Stimulated activated CD4-positive, alpha-beta T cell treated with anti-CD3 and anti-CD28 coated beads, Interleukin-1b, Interleukin-23, amount 100 ng/mL, for 1 hour (primary cell): ENCODE measurements around the gene HOPX.
"Not testable (repeated sequence)": the region's sequence is repeated elsewhere in the genome, so short reads cannot be mapped to it uniquely, and the experiment has no call there.

Source experiments
- DNase-seq, 2 donors: peaks; one replicate each; pipeline ENCODE4 v3.0.0-alpha.2; 2020; ENCODE audit warnings: low read depth in 2 of 2

HOPX gene

DNA sequence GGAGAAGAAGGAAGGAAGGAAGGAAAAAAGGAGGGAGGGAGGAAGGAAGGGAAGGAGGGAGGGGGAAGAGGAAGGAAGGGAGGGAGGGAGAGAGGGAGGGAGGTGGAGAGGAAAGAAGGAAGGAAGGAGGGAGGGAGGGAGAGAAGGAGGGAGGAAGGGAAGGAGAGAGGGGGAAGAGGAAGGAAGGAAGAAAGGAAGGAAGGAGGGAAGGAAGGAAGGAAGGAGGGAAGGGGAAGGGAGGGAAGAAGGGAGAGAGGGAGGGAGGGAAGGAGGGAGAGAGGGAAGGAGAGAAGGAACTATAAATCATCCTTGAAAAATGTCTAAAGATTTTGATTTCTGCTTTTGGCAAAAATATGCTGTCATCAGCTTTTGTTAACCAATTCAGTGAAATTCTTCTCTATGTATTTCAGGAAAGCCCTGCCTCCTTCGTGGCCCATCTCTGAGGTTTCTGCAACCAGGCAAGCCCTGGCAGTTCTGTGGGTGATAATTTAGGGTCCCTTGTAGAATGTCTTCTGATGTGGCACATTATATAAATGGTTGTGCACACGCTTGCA, 7.1 kb upstream of the HOPX start:
- no peak for DNase-seq

DNA sequence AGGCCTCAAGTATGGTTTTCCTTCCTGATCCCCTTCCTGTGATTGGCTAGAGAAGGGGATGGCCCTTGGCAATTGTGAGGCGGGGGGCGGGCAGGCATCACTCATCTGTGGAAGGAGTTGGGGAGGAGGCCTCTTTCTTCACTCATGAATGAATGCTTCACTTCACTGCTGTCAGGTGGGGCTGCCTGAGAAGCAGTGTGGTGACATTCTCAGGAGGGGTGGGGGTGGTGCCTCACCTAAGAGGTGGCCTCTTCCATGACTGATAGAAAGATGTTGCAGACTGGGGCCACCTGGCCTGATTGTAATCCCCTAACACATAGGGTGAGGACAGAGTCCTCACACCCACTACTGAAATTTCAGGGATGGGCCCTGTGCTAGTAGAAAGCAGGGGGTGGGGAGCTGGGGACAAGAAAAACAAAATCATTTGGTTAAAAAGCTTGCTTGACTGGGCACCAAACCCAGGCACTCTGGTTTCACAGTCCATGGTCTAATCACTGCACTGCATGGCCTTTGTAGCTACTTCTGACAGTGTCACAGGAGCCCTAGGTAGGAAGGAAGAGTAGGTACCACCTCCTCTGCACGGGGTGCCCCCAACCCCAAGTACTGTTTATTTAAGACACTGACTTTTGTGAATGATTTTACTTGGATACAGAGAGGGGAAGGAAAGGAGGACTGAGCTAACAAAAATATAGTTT, 5.6 kb upstream of the HOPX start:
- DNase-seq, result no peak

DNA sequence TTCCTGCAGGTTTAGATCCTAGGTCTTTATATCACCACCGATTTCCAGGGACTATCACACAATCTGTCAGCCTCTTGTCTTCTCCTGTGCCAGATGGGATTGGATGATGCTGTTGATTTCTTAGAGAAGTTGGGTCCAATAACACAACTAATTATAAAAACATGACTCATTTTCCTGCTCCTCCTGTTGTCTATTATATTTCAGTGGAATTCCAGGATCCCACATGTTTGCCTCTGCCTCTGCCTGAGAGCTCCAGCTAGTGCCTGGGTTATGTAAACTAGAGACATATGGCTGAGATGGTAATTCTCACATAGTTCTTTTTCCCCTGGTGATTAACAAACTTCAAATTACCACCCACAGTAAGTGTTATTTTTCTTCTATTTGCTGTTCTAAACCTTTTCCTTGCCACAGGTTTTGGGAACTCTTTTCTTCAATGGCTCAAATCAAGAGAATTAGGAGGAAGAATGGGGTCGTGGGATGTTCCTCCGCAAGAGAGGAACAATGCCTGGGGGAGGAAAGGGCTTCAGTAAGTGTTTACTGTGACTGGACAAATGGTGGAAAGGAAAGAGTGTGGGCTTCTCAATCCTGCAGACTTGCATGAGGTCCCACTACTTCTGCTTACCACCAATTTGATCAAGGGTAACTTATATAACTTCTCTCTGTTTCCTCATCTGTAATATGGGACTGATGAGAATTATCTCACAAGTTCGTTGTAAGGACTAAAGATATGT, 3.4 kb upstream of the HOPX start:
- no peak for DNase-seq

DNA sequence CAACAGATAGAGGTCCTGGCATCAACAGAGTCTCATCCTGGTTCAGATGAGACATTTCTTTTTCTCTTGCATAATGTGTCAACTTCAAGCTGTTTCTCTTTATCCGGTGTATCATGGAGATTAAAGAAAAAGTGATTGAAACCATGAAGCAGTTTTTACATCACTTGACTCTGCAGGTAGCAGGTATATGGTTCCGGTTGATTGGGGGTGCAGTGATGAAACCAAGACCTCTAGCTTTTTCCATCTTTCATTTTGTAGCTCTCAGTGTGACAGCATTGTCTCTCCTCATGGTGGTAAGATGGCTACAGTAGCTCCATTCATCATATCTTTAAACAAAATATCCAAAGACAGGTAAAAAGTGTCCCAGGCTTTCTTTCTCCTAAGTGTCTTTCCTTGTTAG, 2.4 kb upstream of the HOPX start:
- DNase-seq, result no peak

DNA sequence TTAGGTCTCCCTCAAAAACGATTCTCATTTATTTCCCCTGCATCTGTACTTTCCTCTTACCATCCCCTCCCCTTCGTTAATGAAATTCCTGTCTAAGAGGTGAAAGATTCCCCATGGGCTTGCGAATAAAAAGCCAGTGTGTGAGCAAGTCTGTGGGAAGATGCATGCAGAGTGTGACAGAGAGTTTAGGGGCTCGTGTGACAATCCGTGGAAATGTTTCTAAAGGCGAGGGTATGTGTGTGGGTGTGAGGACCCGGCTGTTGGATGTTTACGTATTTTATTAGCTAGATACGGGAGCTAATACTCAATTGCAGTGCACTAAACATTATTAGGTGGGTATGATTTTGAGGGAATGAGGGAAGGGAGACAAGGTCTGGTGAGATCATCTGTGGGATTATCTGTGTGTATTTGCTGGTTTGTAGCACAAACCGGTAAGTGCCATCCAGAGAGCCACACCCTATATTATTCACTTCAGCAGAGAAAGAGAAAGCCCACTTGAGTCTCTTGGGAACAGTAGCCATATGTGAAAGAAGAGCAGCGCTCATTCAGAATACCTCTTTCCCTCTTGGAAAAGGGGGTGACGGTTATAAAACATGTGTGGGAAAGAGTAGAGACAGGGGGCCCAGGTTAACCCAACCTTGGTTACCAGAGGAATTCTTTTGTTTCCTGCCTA, 893 bp upstream of the HOPX start:
- DNase-seq, result no peak

DNA sequence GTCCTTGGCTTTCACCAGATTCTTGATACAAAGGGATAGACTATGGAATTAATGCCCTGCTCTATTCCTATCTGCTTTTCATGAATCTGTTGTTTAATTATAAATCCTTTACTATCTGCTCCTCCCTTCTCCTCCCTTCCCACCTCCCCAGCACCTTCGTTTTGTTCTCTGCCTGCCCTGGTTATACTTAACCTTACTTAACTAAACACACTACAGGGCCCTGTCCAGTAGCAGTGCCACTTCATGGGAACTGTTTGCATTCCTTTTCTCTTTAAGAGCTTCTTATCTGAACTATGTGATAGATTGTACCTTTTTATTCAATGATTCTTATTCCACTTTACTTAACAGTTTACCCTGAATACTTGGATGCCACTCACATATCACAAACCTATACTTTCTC, 830 bp downstream of the HOPX start:
- DNase-seq, result no peak

DNA sequence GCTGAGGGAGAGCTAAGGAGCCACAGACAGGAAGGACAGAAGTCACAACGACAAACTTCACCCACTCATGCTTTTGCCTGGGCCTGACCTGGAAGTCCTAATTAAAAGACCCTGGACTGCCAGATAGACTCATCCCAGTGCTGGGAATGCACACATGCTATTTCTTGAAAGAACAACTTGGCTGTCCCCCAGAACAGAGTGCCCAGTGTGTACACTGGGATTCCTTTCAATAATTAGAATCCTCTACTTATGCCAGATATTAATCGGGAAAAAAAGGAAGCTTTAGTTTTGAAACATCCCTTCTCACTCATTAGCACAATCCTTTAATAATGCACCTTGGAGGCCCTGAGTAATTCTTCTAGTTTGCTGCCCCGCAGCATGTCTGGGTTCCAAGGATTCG, 3.4 kb downstream of the HOPX start:
- no peak for DNase-seq

DNA sequence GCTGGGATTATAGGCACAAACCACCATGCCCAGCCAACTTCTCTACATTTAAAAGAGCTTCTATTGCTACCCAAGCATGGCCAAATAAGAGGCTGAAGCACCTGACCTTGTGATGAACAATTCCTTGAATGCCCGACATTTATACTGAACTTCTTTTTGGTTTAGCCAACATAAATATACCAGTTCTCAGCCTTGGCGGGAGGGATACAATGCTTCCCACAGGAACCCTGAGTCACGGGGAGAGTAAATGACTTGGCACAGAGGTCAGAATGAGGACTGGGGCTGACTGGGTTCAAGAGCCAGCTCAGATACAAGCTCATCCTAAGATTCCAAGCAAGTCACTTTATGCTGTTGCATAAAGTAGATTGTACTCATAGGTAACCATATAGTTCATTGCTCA, 6.1 kb downstream of the HOPX start:
- DNase-seq, result no peak

DNA sequence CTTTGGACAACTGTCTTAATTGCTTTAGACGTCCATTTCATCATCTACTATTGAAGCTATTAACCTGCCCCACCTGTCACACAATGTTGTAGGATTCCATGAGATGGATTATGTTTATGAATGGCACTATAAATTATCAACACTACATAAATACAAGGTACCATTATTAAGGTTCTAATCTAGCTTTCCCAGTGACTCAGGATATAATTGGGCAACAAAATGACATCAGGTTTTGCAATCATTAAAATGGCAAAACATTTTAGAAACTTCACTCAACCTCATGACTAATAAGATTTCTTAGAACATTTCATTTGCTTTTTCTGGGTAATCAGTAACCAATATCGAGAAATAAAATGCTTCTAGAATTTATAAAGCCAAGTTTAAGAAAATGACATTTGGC, 9.2 kb downstream of the HOPX start:
- no peak for DNase-seq

DNA sequence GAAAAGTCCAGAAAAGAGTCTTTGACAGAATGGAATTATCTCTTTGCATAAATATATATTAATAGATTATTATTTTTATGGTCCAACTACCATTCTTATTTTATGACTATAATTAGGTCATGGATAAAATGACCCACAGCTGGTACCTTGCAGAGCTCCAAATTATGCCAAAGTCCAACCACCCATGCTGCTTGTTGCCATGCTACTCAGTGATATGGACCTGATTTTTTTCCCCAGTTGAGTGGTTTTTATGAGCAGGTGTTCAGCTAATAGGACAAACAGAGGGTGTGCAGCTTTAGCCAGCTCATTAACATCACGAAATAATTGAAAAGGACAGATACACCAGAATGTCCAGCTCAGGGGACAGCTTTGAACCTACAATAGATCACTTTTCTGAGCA, 9.7 kb downstream of the HOPX start:
- no peak for DNase-seq

DNA sequence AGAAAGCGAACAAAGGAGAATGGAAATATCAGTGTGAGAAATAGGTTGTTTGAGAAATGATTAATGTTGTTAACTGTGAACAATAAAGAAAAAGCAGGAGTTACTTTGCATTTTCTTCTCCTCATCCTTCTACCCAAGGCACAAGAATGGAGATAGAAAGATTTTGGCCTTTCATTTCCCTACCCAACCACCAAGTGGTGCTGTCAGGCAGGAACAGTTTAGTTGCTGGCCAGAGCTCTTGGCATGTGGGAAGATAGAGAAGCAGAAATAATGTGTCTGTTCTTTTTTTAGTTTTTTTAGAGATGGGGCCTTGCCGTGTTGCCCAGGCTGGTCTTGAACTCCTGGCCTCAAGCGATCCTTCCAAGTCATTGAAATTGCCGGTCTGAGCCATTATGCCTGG, 12.8 kb downstream of the HOPX start:
- no peak for DNase-seq

DNA sequence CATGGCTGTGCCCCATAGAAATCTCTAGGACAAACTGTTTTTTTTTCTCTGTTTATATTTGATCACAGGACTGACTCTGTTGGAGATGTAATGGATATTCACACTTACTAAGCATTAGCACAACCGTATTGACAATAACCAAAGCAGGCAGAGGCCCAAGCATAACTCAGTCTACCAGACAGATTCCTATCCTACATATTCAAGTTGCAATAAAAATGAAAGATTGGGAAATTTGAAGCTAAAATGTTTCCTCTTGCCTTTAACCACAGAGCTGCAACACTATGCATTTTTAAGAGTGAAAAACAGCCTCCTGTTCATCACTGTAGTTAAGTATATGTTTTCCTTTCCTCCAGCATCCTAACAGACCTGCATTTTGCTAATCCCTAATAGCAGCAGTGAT, 13.7 kb downstream of the HOPX start:
- not testable (repeated sequence) for DNase-seq

DNA sequence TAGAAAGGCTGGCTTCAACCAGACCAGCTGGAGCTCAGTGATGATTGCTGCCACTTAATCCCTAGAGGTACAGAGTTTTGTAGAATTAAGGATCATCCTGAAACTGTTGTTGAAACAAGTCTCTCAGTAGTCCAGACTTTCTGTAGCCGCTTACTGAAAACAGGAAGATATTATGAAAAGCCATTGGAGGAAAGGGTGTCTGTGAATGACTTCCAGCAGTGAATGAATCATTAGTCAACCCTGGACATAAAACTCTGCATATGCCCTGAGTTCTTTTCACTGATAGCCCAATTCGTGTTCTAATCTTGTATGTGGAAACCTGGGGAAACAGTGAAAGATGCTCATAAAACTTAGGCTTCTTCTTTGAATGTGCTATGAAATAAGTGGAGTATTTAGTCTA, 14.8 kb downstream of the HOPX start:
- no peak for DNase-seq

DNA sequence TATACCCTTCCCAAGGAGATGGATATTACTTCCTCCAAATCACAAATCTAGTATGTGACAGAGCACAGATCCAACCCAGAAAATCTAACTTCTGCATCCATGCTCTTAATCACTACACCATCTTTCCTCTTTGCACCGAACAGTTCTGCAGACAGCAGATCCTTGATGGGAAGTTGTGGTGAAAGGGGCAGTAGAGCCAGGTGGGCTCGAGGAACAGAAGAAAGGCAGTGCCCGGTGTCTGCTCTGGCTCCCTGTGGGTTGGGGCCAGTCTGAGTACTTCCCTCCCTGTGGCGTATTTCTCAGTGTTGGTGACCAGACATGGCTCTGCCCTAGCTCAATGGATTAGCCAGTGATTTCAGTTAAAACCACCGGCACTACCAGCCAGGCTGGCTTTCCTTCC, 15.3 kb downstream of the HOPX start:
- DNase-seq, result no peak

DNA sequence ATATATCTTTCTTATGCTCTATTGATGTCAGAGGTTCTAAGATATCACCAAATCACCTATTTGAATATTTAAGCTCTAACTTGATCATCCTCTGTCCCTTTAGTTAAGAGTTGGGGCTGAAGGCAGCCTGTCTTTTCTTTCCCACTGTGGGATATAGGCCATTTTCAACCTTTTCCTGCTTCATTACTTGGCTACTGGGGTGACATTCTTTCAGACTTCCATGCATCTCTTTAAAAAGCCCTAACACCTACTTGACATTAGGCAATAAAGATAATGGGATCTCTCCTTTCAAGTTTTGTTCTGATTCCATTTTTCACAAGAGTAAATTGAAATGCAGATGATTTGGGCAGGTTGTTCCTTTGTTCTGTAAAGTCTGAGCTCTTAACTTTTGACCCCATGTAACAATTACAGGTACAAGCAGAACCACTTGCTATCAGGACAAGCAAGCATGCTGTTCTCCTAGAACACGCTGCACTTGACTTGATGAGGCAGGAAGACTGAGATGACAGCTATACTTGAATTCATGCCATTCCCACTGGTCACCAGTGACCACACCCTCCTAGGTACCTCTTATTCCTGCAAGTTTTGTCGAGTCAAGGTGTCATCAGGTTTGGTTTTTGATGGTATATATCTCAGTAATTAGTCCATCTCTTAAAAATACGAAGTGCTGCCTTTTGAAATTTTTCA, 18.2 kb downstream of the HOPX start:
- no peak for DNase-seq

DNA sequence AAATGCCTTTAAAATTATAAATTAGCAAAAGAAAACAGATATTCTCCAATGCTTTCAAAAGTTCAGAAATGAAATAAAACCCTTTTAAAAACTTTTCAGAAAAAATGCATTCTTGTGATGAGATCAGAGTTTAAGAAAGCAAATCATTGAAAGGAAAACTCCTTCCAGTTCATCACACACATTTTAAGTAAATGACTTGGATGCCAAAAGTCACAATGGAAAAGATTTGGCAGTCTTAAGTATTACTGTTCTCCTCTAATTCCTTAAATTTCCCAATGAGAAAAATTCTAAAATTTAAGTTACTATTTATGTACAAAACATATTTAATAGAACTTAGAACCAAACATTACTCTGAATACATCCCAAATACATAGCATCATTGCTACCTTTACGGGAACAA, 21.1 kb downstream of the HOPX start:
- no peak for DNase-seq

DNA sequence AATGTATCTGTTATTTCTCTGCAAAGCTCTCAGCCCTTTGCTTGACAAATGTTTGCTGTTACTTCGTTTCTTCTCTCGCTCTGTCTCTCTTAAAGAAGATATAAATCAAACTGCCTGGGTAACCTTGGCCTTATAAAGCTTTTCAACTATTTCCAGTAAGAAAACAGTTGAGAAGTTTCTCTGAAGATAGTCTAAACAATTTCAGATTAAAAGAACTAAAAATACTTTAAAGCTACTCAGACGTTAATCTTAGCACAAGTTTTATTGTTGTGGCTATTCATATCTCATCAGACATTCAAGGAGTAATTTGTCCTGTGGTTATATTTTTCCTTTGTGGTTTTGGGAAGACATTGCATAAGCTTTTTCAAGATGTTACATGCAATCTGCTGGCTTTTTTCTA, 22.6 kb downstream of the HOPX start:
- no peak for DNase-seq

DNA sequence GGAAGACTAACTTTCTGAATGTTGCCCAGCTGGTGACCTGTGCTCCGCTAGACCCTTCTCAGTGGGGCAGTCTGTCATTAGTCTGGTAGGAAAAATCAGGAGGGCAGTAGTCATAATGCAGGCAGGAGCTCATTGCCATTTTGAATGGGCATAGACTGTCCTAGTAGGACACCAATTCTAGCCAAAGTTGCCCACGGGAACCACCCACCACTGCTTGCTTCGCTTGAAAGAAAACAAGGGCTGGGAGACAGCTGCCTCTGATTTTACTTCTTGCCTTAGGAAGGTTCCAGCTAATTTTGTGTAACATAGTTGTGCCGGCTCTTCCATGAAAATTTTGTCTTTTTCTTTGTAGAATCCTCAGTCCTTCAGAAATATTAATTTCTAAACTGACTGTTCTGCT, 23.3 kb downstream of the HOPX start:
- no peak for DNase-seq

DNA sequence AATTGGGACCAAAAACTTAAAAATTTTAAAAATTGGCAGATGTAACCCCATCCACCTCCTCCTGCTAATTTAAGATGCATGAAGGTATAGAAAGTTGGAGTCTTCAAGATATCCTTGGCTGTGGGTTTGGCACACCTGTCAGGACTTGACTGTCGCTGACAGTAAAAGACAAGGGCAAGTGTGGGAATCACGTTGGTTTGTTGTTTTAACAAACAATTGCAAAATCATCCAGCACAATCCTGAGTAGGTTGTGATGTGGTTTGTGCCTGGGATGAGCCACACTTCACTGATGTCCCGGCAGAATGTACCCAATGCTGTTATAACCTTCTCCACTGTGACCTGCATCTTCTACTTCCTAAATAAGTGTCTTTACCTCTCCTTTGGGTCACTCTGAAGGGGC, 24.0 kb downstream of the HOPX start:
- DNase-seq, result no peak

DNA sequence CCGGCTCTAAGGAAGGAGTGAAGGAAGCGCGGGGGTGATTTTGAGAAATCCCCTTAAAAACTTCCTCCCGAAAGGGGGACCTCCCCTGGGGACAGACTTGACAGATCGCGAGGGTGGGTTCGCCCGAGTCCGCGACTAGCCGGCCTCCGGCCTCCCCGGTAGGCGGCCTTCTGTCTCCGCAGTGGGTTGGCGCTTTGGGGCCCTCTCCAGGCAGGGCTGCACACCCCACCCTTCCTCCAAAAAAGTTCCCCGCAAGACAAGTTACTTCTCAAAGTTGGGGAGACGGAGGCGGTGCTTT, 24.8 kb downstream of the HOPX start:
- no peak for DNase-seq

DNA sequence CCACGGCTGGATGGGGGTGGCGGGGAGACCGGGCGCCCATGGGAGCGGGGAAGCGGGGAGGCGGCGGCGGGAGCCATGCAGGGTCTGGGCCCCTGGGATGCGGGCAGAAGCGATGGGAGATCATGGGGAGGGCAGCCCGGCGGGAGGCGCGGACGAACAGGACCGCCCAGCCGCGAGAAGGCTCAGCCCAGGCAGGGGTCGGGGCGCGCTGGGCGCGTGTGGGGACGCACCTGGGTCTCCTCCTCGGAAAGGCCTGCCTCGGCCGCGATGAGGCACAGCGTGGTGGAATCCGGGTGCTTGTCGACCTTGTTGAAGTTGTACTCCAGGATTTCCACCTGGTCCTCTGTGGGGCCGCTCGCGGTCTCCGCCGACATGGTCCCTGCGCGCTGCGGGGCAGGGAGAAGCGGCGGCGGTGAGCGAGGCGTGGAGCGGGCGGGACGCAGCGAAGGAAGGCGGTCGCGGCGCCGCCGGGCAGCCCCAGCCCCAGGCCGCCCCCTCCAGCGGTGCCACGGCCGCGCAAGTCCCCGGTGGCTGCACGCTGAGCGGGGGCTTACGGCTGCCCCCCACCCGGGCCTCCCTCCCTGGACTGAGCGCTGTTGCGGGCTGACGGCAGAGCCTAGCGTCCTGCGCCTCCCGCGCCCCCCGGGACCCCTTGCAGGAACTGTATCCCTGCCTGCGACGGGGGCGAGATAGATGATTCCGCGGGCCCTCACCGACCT, 25.3 kb downstream of the HOPX start:
- no peak for DNase-seq

DNA sequence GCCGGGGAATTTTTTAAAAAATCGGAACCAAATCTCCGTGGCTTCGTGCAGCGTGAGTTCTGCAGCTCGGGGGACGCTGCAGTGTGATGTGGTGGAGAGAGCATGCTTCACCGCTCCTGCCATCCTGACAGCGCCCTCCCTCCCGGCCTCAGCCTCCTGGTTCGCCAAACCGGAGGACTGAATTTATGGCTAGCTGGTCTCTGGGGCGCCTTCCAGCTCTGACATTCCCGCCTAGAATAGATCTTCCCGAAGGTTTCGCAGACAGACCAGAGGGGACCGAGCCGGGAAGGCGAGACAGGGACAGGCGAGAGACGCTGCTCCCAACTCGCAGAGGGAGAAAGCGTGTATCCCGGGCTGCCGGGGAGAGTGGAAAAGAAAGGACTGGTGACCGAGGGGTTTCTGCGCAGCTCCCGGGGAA, 25.9 kb downstream of the HOPX start:
- DNase-seq, result no peak
